Testis (tissue), 2 donors: ENCODE results near the gene LPIN3.

Experiments used
- POLR2A ChIP-seq: fragments of 450-650 bp; IDR thresholded peaks from one replicate; pipeline ENCODE4 v1.6.1; 2017; ENCODE audit warnings: antibody characterized with exemption, mild to moderate bottlenecking, moderate library complexity
- TF ChIP-seq, protein P1 (sequence below), 3 experiments: fragments of 450-650 bp in 2 of 3; fragments of 200-600 bp in 1 of 3; sonication (generic) in 1 of 3; IDR thresholded peaks; one replicate each; pipeline ENCODE4 v1.5.1; 2016 to 2019; ENCODE audit warnings: antibody characterized with exemption in 3 of 3, mild to moderate bottlenecking in 2 of 3, moderate library complexity in 1 of 3

DNA sequence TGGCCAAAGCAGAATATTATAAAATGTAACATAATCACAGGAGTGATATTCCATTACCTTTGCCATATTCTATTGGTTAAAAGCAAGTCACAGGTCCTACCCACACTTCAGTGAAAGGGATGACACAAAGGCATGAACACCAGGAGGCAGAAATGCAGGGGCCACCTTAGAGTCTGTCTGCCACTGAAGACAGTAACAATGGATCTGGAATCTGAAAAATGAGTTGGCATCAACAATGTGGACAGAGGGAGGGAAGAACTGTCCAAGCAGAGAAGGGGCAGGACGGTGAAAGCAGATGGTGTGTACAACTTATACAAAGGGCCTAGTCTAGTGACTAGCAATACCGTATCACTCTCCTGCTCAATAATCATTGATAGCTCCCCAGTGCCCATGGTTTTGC lies 6.6 kb upstream of the LPIN3 start:
- no peak for TF ChIP-seq POLR2A
- TF ChIP-seq, protein P1, sequence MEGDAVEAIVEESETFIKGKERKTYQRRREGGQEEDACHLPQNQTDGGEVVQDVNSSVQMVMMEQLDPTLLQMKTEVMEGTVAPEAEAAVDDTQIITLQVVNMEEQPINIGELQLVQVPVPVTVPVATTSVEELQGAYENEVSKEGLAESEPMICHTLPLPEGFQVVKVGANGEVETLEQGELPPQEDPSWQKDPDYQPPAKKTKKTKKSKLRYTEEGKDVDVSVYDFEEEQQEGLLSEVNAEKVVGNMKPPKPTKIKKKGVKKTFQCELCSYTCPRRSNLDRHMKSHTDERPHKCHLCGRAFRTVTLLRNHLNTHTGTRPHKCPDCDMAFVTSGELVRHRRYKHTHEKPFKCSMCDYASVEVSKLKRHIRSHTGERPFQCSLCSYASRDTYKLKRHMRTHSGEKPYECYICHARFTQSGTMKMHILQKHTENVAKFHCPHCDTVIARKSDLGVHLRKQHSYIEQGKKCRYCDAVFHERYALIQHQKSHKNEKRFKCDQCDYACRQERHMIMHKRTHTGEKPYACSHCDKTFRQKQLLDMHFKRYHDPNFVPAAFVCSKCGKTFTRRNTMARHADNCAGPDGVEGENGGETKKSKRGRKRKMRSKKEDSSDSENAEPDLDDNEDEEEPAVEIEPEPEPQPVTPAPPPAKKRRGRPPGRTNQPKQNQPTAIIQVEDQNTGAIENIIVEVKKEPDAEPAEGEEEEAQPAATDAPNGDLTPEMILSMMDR (IDR thresholded peaks at IDR 0.05): no peak
